HG03469 (cell line): ENCODE measurements around the gene ZGRF1.
"Not testable (repeated sequence)": the region's sequence is repeated elsewhere in the genome, so short reads cannot be mapped to it uniquely, and the experiment has no call there.

Experiments
- ATAC-seq: cut with Tn5 transposase; IDR thresholded peaks from one replicate; pipeline ENCODE4 v1.9.1; 2021; ENCODE audit warnings: mild to moderate bottlenecking, moderate library complexity, moderate number of reproducible peaks; ENCODE audit not compliant: unreplicated experiment

Gene ZGRF1

GRCh38 chr4:112645541-112646329 is 9.0 kb upstream of the ZGRF1 start:
- ATAC-seq: no peak

- not testable (repeated sequence) for ATAC-seq
Observed at GRCh38 chr4:112644595-112645535, 8.2 kb upstream of the ZGRF1 start.

- ATAC-seq: no peak
Observed at GRCh38 chr4:112642526-112642925, 5.8 kb upstream of the ZGRF1 start.

- ATAC-seq: no peak
Observed at GRCh38 chr4:112637552-112637866, 800 bp upstream of the ZGRF1 start.

GRCh38 chr4:112633477-112634235 is 3.1 kb downstream of the ZGRF1 start:
- ATAC-seq: no peak

GRCh38 chr4:112626228-112626627 is 10.5 kb downstream of the ZGRF1 start:
- no peak for ATAC-seq

- no peak for ATAC-seq
Observed at GRCh38 chr4:112616984-112617383, 19.7 kb downstream of the ZGRF1 start.

- ATAC-seq: not testable (repeated sequence)
Observed at GRCh38 chr4:112612814-112613213, 23.9 kb downstream of the ZGRF1 start.

- peak; percentile 73 for ATAC-seq
Observed at GRCh38 chr4:112604589-112604988, 32.1 kb downstream of the ZGRF1 start.

GRCh38 chr4:112594993-112595392 is 41.7 kb downstream of the ZGRF1 start:
- no peak for ATAC-seq

- ATAC-seq: peak; percentile 66
Observed at GRCh38 chr4:112593438-112594133, 43.1 kb downstream of the ZGRF1 start.

GRCh38 chr4:112592717-112593116 is 44.0 kb downstream of the ZGRF1 start:
- no peak for ATAC-seq

GRCh38 chr4:112591593-112591992 is 45.1 kb downstream of the ZGRF1 start:
- ATAC-seq: no peak

GRCh38 chr4:112589206-112589605 is 47.5 kb downstream of the ZGRF1 start:
- ATAC-seq: no peak

- no peak for ATAC-seq
Observed at GRCh38 chr4:112585977-112586736, 50.6 kb downstream of the ZGRF1 start.

- no peak for ATAC-seq
Observed at GRCh38 chr4:112567536-112567935, 69.2 kb downstream of the ZGRF1 start.

- ATAC-seq: no peak
Observed at GRCh38 chr4:112564706-112565270, 71.9 kb downstream of the ZGRF1 start.

- no peak for ATAC-seq
Observed at GRCh38 chr4:112563431-112564200, 73.1 kb downstream of the ZGRF1 start.
